ENCODE measurements around the gene CSNK1G1.
"Not testable (repeated sequence)": the region's sequence is repeated elsewhere in the genome, so short reads cannot be mapped to it uniquely, and the experiment has no call there.

Gene CSNK1G1

GRCh38 chr15:64245405-64245804 is 110.6 kb downstream of the CSNK1G1 start:
- no peak for DNase-seq (ENCODE audit: low read depth, low spot score)

- no peak for DNase-seq (ENCODE audit: low read depth, low spot score)
These were observed 118.3 kb downstream of the CSNK1G1 start for GRCh38 chr15:64237677-64238076.

- DNase-seq (ENCODE audit: low read depth, low spot score): no peak
These were observed 119.6 kb downstream of the CSNK1G1 start for GRCh38 chr15:64236156-64236894.

- no peak for DNase-seq (ENCODE audit: low read depth, low spot score)
These were observed 120.4 kb downstream of the CSNK1G1 start for GRCh38 chr15:64235552-64235951.

GRCh38 chr15:64233299-64233698 is 122.7 kb downstream of the CSNK1G1 start:
- no peak for DNase-seq (ENCODE audit: low read depth, low spot score)

- no peak for DNase-seq (ENCODE audit: low read depth, low spot score)
These were observed 123.6 kb downstream of the CSNK1G1 start for GRCh38 chr15:64232400-64232799.

GRCh38 chr15:64229129-64229724 is 126.7 kb downstream of the CSNK1G1 start:
- DNase-seq (ENCODE audit: low read depth, low spot score): no peak

GRCh38 chr15:64225804-64226203 is 130.2 kb downstream of the CSNK1G1 start:
- no peak for DNase-seq (ENCODE audit: low read depth, low spot score)

- DNase-seq (ENCODE audit: low read depth, low spot score): no peak
These were observed 131.5 kb downstream of the CSNK1G1 start for GRCh38 chr15:64224511-64224910.

GRCh38 chr15:64223882-64224281 is 132.1 kb downstream of the CSNK1G1 start:
- no peak for DNase-seq (ENCODE audit: low read depth, low spot score)

GRCh38 chr15:64222573-64223366 is 133.2 kb downstream of the CSNK1G1 start:
- DNase-seq (ENCODE audit: low read depth, low spot score): no peak

- DNase-seq (ENCODE audit: low read depth, low spot score): not testable (repeated sequence)
These were observed 134.1 kb downstream of the CSNK1G1 start for GRCh38 chr15:64221911-64222310.

- not testable (repeated sequence) for DNase-seq (ENCODE audit: low read depth, low spot score)
These were observed 138.6 kb downstream of the CSNK1G1 start for GRCh38 chr15:64217429-64217750.

GRCh38 chr15:64216730-64217428 is 139.1 kb downstream of the CSNK1G1 start:
- no peak for DNase-seq (ENCODE audit: low read depth, low spot score)

GRCh38 chr15:64216196-64216595 is 139.8 kb downstream of the CSNK1G1 start:
- DNase-seq (ENCODE audit: low read depth, low spot score): no peak

- DNase-seq (ENCODE audit: low read depth, low spot score): no peak
These were observed 142.3 kb downstream of the CSNK1G1 start for GRCh38 chr15:64213646-64214045.

GRCh38 chr15:64211696-64212095 is 144.3 kb downstream of the CSNK1G1 start:
- no peak for DNase-seq (ENCODE audit: low read depth, low spot score)

GRCh38 chr15:64210371-64210770 is 145.6 kb downstream of the CSNK1G1 start:
- no peak for DNase-seq (ENCODE audit: low read depth, low spot score)

GRCh38 chr15:64209680-64210334 is 146.2 kb downstream of the CSNK1G1 start:
- DNase-seq (ENCODE audit: low read depth, low spot score): no peak

- DNase-seq (ENCODE audit: low read depth, low spot score): no peak
These were observed 150.8 kb downstream of the CSNK1G1 start for GRCh38 chr15:64205202-64205601.

GRCh38 chr15:64197425-64197824 is 158.5 kb downstream of the CSNK1G1 start:
- DNase-seq (ENCODE audit: low read depth, low spot score): no peak

- no peak for DNase-seq (ENCODE audit: low read depth, low spot score)
These were observed 162.0 kb downstream of the CSNK1G1 start for GRCh38 chr15:64193971-64194370.
